GM12864 (cell line): ENCODE results near the gene TECTA.
A peak's percentile ranks its signal among the peaks of the same experiment; 100 is the strongest.

Experiments
- DNase-seq: peaks from one replicate; pipeline ENCODE4 v3.0.0-alpha.2; 2011; ENCODE audit warnings: low read depth
- H3K4me3 ChIP-seq: 2 replicates; pipeline ENCODE4 v1.5.1; 2011; ENCODE audit warnings: mild to moderate bottlenecking, low read depth, low read length, control low read depth
- CTCF ChIP-seq: IDR thresholded peaks from 2 replicates; pipeline ENCODE4 v1.5.1; 2011; ENCODE audit warnings: low read depth, mild to moderate bottlenecking, moderate library complexity, low read length, control low read depth, inconsistent platforms; ENCODE audit errors: missing control alignments

Gene TECTA

GRCh38 chr11:121151207-121151688 lies 50.2 kb downstream of the TECTA start:
- no peak for TF ChIP-seq CTCF
- DNase-seq, result no peak
- no peak overlapping the region for H3K4me3 ChIP-seq

- H3K4me3 ChIP-seq, result no peak overlapping the region
- DNase-seq, result no peak
- no peak for TF ChIP-seq CTCF
Measured at GRCh38 chr11:121152764-121153163, 51.7 kb downstream of the TECTA start.

GRCh38 chr11:121153472-121153871 lies 52.4 kb downstream of the TECTA start:
- DNase-seq, result no peak
- H3K4me3 ChIP-seq, result no peak overlapping the region
- peak; percentile 17 for TF ChIP-seq CTCF

GRCh38 chr11:121154486-121155314 lies 53.7 kb downstream of the TECTA start:
- H3K4me3 ChIP-seq, result no peak overlapping the region
- TF ChIP-seq CTCF, result no peak
- DNase-seq, result no peak

- H3K4me3 ChIP-seq, result no peak overlapping the region
- no peak for DNase-seq
- TF ChIP-seq CTCF, result no peak
Measured at GRCh38 chr11:121157756-121158155, 56.7 kb downstream of the TECTA start.

- DNase-seq, result no peak
- H3K4me3 ChIP-seq, result no peak overlapping the region
- no peak for TF ChIP-seq CTCF
Measured at GRCh38 chr11:121159741-121160140, 58.7 kb downstream of the TECTA start.
